IPS DF 4.7 (cell line): ENCODE data around the gene MMP12.
"Not testable (repeated sequence)": the region's sequence is repeated elsewhere in the genome, so short reads cannot be mapped to it uniquely, and the experiment has no call there.

ENCODE experiments used
- DNase-seq: peaks from one replicate; pipeline ENCODE4 v3.0.0-alpha.2; 2013; ENCODE audit warnings: low spot score; ENCODE audit errors: extremely low read depth

MMP12 gene

DNA sequence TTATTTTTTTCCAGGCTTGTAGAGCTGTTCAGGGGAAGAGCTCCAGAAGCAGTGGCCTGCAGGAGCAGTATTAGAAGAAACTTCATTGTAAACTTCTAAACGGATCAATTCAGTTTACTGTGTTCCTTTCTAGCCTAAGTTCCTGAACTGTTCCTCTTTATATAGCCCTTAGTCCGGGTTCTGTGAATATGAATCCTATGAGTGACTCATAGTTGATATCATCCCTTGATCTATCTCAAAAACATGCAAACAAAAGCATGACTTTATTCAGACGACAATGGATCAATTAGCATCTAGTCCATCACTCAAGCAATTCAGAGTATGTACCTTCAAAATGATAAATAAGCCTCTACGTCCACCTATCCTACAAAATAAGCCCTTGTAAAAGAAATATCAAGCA is at the start of gene MMP12:
Gene MMP12 (minus strand): TSS at position 131 of the 400 bp plus-strand sequence. CDS start 45 bp downstream, at position 86.
- no peak for DNase-seq

DNA sequence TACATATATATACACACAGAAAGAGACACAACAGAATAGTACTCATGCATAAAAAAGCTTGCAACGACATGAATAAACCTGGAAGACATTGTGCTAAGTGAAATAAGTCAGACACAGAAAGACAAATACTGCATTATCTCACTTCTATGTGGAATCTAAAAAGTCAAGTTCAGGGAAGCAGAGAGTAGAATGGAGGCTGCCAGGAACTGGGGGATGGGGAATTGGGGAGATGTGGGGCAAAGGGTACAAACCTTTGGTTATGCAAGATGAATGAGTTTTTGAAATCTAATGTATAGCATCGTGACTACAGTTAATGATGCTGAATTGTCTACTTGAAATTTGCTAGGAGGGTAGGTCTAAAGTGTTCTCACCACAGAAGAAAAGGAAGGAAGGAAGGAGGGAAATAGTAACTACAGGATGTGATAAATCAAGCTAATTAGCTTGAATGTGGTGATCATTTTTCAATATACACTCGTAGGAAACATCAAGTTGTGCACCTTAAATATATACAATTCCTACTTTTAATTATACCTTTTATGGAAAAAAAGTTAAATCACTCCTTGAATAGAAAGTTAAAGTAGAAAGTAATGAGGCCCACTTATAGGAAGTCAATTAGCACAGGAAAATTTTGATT is 46.9 kb upstream of the MMP12 start:
- no peak for DNase-seq

DNA sequence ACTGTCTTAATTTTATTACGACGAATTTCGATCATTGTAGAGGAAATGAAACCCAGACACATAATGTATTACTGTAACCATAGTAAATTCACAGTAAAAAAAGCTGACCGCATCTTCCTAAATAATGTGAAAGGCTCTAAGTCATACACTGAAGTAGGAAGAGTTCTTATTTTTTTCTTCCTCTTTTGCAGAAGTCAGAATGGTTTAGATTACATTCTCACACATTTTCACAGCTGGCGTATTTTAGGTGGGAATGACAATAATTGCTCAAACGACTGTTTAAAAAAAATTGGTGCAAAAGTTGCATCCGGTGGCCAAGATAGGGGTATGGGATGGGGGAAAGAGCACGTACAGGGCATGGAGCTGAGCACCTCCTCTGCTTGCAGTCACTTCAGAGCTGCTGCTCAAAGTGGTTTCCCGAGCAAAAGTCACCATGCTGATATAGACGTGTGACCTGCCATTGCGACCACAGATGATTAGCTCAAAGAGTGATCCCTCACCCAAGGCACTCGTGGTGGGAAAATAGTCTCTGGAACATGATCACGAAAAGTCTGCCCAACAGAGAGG is 45.4 kb upstream of the MMP12 start:
- no peak for DNase-seq

- DNase-seq: no peak
Measured at GRCh38 chr11:102915044-102915375, 40.2 kb upstream of the MMP12 start.

GRCh38 chr11:102914238-102915043 is 39.7 kb upstream of the MMP12 start:
- peak; percentile 30 for DNase-seq

DNA sequence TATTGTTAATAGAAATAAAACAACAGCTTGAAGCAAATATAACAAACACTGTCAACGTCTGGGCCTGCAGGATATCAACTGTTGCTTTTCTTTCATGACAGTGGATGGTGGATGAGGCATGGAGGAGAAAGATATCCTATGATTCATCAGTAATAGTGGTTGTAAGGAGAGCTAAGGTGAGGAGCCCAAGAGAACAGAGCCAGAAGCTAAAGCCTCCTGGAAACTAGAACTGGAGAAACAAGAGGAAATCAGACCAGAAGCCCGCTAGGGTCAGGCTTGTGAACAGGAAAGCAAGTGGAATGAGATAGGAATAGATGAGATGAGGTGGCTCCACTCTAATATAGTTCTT is 37.7 kb upstream of the MMP12 start:
- DNase-seq: no peak

GRCh38 chr11:102911758-102912481 is 37.1 kb upstream of the MMP12 start:
- no peak for DNase-seq

GRCh38 chr11:102905848-102906247 is 31.1 kb upstream of the MMP12 start:
- not testable (repeated sequence) for DNase-seq

GRCh38 chr11:102903895-102904294 is 29.1 kb upstream of the MMP12 start:
- DNase-seq: not testable (repeated sequence)

GRCh38 chr11:102900346-102900745 is 25.6 kb upstream of the MMP12 start:
- DNase-seq: no peak

- no peak for DNase-seq
Measured at GRCh38 chr11:102891736-102892135, 17.0 kb upstream of the MMP12 start.

DNA sequence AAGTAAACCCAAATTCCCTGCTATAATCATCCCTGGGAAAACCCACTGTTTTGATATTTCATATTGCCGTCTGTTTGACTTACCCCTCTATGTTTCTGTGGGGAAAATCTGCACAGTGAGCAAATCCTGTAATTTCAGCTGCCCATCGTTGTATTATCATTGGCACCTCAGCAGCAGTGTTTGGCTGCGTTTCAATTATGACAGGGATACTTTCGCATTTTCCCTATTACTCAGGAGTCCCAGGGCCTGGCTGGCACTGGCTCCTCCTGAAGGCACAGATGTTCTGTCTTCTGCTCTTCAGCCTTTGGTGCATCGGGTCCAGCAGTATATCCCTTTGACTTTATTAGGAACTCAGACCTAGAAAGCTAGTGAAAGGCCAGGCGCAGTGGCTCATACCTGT is 12.2 kb upstream of the MMP12 start:
- DNase-seq: no peak

DNA sequence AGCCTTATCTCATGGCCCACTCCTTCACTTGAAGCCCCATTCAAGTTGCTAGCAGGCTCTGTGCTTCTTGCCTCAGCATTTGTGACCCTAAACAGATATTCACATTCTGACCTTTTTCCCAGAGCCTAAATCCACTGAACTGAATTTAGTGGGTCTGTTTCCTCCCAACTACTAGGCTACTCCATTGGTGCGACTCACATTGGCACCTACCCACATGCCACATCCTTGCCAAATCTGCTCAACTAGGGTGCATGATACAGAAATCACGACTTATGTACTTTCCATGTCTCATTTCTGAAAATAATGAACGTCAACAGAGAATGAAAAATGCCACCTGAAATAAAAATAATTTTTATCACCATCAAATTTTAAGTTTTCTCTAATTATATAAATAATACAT is 8.4 kb upstream of the MMP12 start:
- no peak for DNase-seq

- no peak for DNase-seq
Measured at GRCh38 chr11:102882389-102883024, 7.7 kb upstream of the MMP12 start.

DNA sequence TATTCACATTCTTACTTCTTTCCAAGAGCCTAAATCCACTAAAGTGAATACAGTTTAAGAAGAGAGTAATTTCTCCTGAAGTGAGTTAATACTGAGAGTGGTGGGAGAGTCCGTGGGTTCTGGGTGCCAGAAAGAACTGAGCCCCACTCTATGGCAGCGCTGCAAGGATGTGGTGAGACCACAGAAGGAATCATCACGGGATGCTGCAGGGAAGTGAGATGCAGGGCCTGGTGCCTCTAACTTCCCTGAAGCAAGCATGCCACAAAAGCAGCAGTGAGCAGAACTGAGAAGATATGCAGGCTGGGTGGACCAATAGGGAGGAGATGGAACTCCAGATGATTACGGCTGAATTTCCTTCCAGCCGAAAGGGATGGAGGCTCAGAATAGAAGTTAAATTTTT is 5.0 kb upstream of the MMP12 start:
- DNase-seq: no peak

GRCh38 chr11:102878595-102878994 is 3.8 kb upstream of the MMP12 start:
- no peak for DNase-seq

GRCh38 chr11:102869354-102869964 is 5.3 kb downstream of the MMP12 start:
- DNase-seq: not testable (repeated sequence)

GRCh38 chr11:102868339-102868738 is 6.4 kb downstream of the MMP12 start:
- no peak for DNase-seq

- no peak for DNase-seq
Measured at GRCh38 chr11:102864724-102865123, 10.1 kb downstream of the MMP12 start.

GRCh38 chr11:102853956-102854355 is 20.8 kb downstream of the MMP12 start:
- DNase-seq: no peak

GRCh38 chr11:102853055-102853454 is 21.7 kb downstream of the MMP12 start:
- no peak for DNase-seq
